NCI-H1048 (cell line): Measurements from ENCODE around the gene DPP7.

Experiments used
- DNase-seq: peaks from one replicate; lab custom pipeline; 2025; lab: John Stamatoyannopoulos, UW

Gene DPP7

DNA sequence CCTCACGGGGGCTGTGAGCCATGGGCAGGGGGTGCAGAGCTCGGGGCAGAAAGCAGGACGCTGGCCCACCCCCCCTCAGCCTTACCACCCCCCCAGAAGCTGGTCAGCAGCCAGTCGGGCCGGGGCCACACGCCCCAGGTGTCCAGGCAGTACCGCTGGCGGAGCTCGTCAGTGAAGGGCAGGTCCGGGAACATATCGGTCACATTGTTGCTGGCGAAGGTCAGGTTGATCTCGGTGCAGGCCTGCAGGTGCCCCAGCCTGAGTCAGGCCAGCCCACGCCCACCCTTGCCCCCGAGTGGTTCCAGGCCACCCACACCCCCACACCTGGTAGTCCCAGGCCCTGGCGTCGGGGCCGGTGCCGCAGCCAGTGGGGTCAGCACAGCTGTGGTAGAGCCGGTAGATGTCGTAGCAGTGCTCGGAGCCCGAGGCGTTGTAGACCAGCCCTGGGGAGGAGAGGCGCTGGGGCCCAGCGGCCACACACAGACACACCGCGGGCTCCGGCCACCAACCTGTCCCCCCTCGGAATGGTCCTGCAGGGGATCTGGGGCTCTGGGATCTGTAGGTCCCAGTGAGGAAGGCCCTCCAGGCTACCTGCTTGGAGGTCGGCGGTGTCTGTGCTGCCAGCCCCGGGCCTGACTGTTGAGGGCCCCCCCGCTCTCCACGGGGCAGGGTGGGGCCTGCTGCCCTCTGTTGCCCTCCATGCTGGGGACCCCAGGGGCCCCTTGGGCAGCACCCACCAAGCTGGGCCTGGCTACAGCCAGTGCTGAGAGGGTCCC is 2.6 kb downstream of the DPP7 start:
- DNase-seq = no peak

DNA sequence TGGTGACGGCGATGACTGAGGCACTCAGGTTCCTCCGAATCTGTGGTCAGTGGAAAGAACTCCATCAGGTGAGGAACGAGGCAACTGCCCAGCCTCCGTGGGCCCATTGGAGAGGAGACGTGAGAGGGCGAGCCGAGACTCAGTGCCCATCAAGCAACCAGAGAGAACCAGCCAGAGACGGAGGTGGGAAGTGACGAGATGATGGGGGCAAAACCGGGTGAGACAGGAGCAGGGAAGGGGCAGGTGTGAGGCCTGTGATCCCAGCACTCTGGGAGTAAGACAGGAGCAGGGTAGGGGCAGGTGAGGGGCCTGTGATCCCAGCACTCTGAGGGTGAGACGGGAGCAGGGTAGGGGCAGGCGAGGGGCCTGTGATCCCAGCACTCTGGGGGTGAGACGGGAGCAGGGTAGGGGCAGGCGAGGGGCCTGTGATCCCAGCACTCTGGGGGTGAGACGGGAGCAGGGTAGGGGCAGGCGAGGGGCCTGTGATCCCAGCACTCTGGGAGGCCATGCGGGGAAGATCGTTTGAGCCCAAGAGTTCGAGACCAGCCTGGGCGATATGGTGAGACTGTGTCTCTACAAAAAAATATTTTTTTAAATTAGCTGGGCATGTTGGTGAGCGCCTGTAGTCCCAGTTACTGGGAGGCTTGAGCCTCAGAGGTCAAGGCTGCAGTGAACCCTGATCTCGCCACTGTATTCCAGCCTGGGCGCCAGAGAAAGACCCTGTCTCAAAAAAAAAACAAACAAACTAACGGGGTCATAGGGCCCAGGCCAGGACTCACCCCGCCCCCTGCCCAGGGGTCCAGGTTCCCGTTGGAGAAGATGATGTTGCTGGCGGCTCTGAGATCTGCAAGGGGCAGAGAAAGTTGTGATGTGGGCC is 3.4 kb downstream of the DPP7 start:
- no peak for DNase-seq

DNA sequence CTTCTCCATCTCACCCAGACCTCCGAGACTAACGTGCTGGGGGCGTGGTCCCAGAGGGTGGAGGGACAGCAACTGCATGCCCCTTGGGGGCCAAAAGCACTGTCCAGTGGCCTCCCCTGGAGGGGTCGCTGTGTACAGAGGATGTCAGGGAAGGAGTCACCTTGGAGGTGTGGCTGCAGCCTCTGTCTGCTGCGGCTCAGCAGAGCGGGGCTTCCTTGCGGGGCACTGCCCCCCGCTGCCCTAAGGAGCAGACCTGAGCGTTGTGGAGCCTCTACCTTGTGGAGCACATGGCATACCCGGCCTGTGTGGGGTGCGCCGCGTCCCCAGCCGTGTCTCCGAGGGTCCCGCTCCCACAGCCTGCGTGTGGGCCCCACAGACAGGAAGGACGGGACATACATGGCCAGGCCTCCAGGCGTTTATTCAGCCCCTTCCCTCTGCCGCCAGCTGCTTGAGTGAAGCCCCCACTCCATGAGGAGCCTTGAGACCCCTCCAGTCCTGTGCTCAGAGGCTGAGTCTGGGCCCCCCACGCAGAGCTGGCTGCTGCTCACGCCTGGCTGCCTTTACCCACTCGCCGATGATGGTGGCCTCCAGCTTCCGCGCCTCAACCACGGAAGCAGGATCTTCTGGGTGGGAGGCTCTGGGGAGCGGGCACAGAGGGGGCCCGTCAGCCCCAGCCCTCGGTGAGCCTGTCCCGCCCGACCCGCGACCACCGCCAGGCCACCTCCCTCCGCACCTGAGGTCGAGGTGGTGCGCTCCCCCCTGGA is 4.2 kb downstream of the DPP7 start:
- no peak for DNase-seq

DNA sequence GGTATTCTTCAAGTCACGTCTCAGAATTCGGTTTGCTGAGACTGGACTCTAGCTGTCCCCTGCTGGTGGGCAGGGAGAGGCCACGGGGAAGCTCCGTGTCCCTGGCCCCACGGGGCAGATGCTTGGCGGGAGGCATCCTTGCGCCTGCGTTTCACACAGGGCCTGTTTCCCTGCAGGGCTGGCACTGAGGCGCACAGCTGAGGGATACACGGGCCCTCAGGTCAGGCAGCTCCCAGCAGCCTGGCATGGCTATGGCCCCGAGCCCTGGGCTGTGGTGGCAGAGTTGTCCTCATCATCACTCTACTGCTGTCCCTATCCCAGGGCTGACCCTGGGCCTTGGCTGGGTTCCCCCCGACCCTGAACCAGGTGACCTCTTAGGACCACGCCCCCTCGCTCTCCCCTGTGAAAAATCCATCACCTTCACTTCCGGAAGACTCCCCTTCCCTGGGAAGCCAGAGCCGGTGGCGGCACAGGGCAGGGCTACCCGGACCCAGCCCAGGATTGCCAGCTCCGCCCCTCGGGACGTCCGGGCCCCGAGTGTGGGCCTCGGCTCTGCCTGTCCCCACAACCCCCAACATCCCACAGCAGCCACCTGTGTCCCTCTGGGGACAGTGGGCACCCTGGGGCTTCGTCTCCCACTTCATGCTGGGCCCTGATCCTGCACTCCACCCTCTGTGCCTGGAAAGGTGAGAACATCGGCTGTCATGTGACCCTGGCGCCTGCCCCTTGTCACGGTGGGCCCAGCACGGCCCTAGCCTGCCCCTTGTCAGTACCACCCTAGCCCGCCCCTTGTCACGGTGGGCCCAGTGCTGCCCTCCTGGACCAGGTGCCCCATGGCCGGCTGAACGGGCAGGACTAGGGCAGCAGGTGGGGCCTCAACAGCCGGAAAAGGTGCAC is 5.0 kb downstream of the DPP7 start:
- no peak for DNase-seq

DNA sequence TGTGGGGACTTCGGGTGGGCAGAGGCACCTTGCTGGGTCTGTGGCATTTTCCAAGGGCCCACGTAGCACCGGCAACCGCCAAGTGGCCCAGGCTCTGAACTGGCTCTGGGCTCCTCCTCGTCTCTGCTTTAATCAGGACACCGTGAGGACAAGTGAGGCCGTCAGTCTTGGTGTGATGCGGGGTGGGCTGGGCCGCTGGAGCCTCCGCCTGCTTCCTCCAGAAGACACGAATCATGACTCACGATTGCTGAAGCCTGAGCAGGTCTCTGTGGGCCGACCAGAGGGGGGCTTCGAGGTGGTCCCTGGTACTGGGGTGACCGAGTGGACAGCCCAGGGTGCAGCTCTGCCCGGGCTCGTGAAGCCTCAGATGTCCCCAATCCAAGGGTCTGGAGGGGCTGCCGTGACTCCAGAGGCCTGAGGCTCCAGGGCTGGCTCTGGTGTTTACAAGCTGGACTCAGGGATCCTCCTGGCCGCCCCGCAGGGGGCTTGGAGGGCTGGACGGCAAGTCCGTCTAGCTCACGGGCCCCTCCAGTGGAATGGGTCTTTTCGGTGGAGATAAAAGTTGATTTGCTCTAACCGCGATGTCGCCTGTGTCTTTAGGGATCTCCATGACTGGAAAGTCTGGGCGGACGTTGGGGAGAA is 5.8 kb downstream of the DPP7 start:
- no peak for DNase-seq

DNA sequence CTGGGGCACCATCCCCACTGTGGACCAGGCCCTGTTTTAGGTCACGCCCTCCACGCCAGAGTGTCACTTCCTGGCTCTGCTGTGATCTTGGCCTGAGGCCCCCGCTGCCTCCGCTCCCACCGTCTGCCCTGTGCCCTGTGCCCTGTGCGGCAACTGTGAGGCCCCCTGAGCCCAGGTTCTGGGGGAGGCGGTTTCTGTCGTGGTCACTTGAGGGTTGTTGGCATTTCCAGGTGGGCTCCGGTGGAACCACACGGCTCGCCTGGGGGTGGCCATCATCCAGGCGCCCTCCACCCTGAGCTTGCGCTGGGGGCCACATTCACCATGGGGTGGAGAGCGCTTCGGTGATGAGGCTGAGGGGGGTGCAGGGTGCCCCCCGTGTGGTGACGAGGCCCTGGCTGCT is 6.6 kb downstream of the DPP7 start:
- no peak for DNase-seq

GRCh38 chr9:137107312-137107921 is 7.1 kb downstream of the DPP7 start:
- DNase-seq = no peak

DNA sequence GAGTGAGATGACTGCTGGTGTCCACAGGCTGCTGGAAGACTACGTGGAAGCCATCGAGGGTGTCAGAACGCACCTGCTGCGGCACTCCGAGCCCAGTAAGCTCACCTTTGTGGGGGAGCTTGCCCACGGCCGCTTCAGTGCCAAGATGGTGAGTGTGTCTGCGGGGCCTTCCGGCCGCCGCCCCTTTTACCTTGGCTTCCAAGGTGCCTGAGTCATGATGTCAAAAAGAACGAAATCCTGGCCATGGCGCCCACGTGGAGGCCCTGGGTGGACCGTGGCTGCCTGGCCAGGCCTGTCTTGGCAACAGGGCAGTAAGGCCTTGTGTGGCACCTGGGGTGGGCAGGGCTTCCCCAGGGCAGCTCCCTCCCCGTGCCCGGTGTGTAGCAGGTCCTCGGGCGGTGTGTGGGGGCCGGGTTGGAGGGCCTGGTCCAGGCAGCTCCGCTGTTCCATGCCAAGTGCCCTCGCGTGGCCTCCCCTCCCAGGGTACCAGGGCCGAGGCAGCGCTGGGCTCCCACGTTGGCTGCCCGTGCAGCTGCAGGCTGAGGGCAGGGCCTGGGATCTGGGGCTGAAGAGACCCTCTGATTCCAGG is 7.8 kb downstream of the DPP7 start:
- DNase-seq = no peak

- DNase-seq = no peak
These were observed 8.5 kb downstream of the DPP7 start for GRCh38 chr9:137105814-137106661.

- no peak for DNase-seq
These were observed 11.1 kb downstream of the DPP7 start for GRCh38 chr9:137103206-137103999.

- DNase-seq = no peak
These were observed 15.3 kb downstream of the DPP7 start for GRCh38 chr9:137099231-137099630.

DNA sequence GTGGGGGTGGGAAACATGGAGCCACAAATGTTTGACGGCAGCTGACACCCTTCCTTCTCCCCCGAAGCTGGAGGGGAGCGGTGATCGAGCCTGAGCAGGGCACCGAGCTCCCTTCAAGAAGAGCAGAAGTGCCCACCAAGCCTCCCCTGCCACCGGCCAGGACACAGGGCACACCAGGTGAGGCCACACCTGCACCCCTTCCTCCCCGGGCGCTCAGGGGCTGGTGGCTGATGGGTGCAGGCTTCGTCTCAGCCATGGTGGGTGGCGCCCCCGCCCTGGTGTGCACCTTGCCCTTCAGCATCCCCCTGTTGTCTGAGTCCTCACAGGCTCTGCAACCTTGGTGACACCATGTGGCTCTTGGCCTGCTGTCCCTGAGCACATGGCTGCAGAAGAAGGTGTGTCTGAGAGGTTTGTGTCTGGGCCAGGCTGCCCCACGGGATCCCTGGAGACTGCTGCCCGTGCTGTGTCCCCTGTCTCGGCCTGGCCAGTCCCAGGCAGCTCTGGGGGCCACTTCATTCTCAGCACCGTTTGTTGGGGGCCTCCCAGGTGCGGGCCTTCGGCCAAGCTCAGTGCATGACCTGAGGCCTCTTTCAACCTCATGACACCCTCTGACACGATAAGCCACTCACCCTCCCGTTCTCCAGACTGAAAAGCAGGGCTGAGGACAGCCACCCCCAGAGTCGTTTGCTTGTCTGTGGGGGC is 16.6 kb downstream of the DPP7 start:
- no peak for DNase-seq

- no peak for DNase-seq
These were observed 17.6 kb downstream of the DPP7 start for GRCh38 chr9:137096785-137097546.

- no peak for DNase-seq
These were observed 18.6 kb downstream of the DPP7 start for GRCh38 chr9:137095664-137096517.

DNA sequence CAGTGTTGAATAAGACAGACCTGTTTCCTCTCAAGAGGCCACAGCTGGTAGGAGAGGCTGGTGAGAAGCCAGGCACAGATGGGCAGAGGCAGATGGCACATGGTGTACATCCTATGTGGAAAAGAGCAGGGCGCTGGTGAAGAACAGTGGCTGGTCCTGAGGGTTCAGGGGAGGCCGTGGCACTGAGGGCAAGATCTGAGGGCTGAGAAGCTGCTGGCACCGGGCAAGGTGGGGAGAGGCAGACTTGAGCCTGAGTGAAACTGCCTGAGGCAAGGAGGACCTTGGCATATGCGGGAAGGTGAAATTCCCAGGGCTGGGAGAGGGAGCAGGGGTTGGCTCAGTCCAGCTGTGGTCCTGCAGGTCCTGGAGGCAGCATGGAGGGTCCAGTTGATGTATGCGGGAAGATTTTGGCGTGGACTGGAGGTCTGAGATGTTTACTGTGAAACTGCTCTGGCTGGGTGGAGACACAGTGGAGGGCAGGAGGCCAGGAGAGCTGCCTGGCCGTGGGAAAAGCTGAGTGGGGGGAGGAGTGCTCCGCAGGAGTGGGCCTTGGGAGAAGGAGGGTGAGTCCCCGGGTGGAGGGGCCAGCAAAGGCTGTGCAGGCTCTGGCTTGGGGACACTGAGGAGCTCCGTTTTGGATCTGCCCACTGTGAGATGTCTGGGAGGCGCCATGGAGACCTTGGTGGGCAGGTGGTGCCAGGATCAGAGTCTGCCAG is 25.1 kb downstream of the DPP7 start:
- no peak for DNase-seq
